ENCODE results near the gene LYAR. TPM values are rescaled to one million over a fixed set of nuclear protein-coding genes. Genes with fewer than 3 reads are reported as not detected.

Gene LYAR, protein sequence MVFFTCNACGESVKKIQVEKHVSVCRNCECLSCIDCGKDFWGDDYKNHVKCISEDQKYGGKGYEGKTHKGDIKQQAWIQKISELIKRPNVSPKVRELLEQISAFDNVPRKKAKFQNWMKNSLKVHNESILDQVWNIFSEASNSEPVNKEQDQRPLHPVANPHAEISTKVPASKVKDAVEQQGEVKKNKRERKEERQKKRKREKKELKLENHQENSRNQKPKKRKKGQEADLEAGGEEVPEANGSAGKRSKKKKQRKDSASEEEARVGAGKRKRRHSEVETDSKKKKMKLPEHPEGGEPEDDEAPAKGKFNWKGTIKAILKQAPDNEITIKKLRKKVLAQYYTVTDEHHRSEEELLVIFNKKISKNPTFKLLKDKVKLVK
- 32.1 TPM for polyA plus RNA-seq (2012; ENCODE audit: insufficient read length, low read depth)

DNA sequence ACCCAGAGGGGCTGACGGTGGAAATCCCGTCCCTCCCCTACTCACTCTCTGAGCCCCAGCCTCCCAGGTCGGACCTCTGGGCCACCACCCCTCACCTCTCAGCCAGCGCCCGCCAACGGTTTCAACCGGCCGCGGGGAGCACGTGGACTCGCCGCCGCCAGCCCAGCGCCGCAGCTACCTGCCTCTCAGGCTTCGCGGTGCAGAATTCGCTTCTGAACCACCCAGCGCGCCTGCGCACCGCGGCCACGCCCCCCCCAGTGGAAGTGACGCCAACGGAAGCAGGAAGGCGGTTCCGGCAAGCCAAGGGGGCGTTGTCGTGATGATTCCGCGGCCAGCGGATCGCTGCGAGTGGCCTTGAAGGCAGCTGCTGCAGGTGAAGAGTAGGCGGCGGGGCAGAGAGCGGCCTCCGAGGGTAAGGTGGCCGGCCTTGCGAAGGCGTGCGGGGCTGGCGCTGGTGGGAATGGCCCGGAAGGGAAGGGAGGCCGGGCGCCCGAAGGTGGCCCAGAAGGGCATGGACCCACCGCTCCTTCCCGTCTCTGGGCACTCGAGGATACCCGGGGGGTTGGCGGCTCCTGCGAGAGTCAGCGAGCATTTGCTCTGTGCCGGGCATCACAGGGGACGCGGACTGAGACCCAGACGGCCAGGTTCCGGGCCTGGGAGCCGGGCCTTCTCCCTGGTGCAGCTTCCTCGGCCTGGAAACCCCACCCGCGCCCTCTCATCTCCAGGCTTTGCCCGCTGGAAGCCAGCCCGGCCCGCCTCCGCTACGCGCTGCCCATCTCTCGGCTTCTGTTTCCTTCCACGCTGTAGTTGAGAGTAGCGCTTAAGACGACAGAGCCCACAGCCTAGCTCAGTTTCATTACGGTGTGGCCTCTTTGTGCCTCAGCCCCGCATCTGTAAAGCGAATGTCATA lies at the start of gene LYAR, which contains the start of gene ZBTB49:
Gene LYAR (minus strand): TSS at position 214 of the 910 bp plus-strand sequence. CDS start 6,412 bp downstream, outside the sequence.
Gene ZBTB49 (plus strand): TSS at position 311 of the 910 bp plus-strand sequence. CDS start 9,695 bp downstream, outside the sequence.
- TF ChIP-seq POLR2AphosphoS5 (IDR thresholded peaks at IDR 0.05; ENCODE audit: low read depth, low read length) (peak; percentile 94), SIN3A (IDR thresholded peaks at IDR 0.05; ENCODE audit: borderline replicate concordance, insufficient read depth, low read length) (no peak), TAF1 (IDR thresholded peaks at IDR 0.05; ENCODE audit: borderline replicate concordance, insufficient read depth, low read length) (peak; percentile 82; the same call in 1 of the 2 replicates), FOXP2 (optimal IDR thresholded peaks at IDR 0.05; ENCODE audit: borderline replicate concordance, extremely low read depth, extremely low read length, insufficient read depth) (peak; percentile 72)
- TF ChIP-seq, protein P1, sequence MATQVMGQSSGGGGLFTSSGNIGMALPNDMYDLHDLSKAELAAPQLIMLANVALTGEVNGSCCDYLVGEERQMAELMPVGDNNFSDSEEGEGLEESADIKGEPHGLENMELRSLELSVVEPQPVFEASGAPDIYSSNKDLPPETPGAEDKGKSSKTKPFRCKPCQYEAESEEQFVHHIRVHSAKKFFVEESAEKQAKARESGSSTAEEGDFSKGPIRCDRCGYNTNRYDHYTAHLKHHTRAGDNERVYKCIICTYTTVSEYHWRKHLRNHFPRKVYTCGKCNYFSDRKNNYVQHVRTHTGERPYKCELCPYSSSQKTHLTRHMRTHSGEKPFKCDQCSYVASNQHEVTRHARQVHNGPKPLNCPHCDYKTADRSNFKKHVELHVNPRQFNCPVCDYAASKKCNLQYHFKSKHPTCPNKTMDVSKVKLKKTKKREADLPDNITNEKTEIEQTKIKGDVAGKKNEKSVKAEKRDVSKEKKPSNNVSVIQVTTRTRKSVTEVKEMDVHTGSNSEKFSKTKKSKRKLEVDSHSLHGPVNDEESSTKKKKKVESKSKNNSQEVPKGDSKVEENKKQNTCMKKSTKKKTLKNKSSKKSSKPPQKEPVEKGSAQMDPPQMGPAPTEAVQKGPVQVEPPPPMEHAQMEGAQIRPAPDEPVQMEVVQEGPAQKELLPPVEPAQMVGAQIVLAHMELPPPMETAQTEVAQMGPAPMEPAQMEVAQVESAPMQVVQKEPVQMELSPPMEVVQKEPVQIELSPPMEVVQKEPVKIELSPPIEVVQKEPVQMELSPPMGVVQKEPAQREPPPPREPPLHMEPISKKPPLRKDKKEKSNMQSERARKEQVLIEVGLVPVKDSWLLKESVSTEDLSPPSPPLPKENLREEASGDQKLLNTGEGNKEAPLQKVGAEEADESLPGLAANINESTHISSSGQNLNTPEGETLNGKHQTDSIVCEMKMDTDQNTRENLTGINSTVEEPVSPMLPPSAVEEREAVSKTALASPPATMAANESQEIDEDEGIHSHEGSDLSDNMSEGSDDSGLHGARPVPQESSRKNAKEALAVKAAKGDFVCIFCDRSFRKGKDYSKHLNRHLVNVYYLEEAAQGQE (IDR thresholded peaks at IDR 0.05; ENCODE audit: insufficient read depth in 1 of 2, low read depth in 2 of 2, low read length in 2 of 2), result 0 out of 4 replicates have a peak, but pooled peaks of 1 of the 2 experiments have one; percentile 20

DNA sequence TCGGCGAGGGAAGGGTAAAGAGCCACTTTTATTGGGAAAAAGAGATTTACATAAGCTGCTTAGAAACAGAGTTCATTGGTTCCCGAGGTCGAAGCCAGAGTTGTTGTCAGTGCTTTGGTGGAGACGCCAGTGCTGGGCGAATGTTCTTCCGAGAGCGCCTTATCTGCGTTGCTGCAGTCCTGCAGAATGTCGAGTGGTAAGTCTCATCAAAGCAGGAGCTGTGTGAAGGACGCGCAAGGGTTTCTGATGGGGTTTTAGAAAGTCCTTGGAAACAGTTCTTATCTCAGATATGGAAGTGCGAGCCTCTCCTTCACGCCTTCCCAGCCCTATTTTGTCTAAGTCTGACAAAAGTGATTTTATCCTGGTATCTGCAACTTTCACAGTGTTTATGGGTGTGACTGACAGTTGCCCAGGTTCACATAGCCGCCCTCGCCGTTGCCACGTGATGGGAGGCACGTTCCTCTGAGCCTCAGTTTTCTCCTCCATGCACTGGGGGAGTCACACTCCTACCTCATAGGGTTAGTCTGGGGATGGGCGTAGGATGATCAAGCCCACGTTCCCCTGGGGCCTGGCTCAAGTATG lies 49.6 kb upstream of the LYAR start:
- TF ChIP-seq TAF1 (IDR thresholded peaks at IDR 0.05; ENCODE audit: borderline replicate concordance, insufficient read depth, low read length), result no peak
- no peak for TF ChIP-seq FOXP2 (optimal IDR thresholded peaks at IDR 0.05; ENCODE audit: borderline replicate concordance, extremely low read depth, extremely low read length, insufficient read depth)
- TF ChIP-seq SIN3A (IDR thresholded peaks at IDR 0.05; ENCODE audit: borderline replicate concordance, insufficient read depth, low read length), result no peak
- TF ChIP-seq POLR2AphosphoS5 (IDR thresholded peaks at IDR 0.05; ENCODE audit: low read depth, low read length), result no peak
- TF ChIP-seq, protein P1 (IDR thresholded peaks at IDR 0.05; ENCODE audit: insufficient read depth in 1 of 2, low read depth in 2 of 2, low read length in 2 of 2), result no peak

DNA sequence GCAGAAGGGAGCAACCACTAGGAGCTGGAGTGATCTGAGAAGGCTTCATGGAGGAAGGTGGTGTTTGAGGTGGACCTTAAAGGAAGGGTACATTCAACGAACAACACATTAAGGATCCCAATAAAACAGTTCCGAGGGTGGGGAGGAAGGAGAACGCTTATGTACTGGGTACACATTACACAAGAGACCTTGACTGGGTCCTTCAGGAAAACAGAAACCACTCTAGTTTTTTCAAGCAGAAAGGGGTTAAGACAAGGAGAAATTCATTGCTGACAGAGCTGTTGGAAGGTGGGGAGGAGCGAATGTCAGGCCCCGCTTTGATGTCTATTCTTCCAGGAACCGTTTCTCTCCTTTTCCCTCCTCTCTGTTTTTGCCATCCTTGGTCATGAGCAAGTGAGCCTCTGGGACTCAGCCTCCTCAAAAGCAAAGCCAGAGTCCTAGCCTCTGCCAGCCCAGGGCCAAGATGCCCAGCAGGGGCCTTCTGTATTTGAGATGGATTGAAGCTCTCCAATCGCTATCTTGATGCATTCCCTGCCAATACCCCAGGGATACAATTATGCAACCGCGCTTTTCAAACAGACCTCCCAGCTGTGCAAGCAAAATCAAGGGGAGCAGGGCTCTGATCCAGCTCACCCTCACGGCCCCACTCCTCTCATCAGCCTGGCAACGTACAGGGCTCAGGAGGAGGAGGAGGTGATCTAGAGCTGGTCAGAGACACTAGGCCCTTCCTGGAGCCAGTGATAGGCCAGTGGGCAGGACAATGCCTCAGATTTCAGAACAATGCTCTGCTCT lies 48.5 kb upstream of the LYAR start:
- TF ChIP-seq, protein P1 (IDR thresholded peaks at IDR 0.05; ENCODE audit: insufficient read depth in 1 of 2, low read depth in 2 of 2, low read length in 2 of 2), result no peak
- TF ChIP-seq SIN3A (IDR thresholded peaks at IDR 0.05; ENCODE audit: borderline replicate concordance, insufficient read depth, low read length) (no peak), POLR2AphosphoS5 (IDR thresholded peaks at IDR 0.05; ENCODE audit: low read depth, low read length) (no peak), FOXP2 (optimal IDR thresholded peaks at IDR 0.05; ENCODE audit: borderline replicate concordance, extremely low read depth, extremely low read length, insufficient read depth) (no peak), TAF1 (IDR thresholded peaks at IDR 0.05; ENCODE audit: borderline replicate concordance, insufficient read depth, low read length) (no peak)
